GM18861 (cell line): Measurements from ENCODE around the gene ZNF329.

ENCODE experiments used
- ATAC-seq: cut with Tn5 transposase; IDR thresholded peaks from one replicate; pipeline ENCODE4 v1.9.1; 2021; ENCODE audit not compliant: unreplicated experiment

Gene ZNF329

GRCh38 chr19:58118979-58119733 lies 31.4 kb downstream of the ZNF329 start:
- no peak for ATAC-seq

GRCh38 chr19:58117841-58118575 lies 32.6 kb downstream of the ZNF329 start:
- ATAC-seq, result no peak

- no peak for ATAC-seq
Measured at GRCh38 chr19:58108546-58108817, 42.1 kb downstream of the ZNF329 start.

GRCh38 chr19:58107778-58108545 lies 42.6 kb downstream of the ZNF329 start:
- no peak for ATAC-seq

GRCh38 chr19:58098682-58098998 lies 51.9 kb downstream of the ZNF329 start:
- ATAC-seq, result no peak

GRCh38 chr19:58097781-58098681 lies 52.6 kb downstream of the ZNF329 start, which contains the start of gene ZSCAN18:
ZSCAN18 (minus strand) TSS chr19:58098231; CDS start chr19:58090267, 7,964 bp downstream.
- no peak for ATAC-seq

GRCh38 chr19:58097349-58097748 lies 53.2 kb downstream of the ZNF329 start:
- ATAC-seq, result no peak

GRCh38 chr19:58096884-58097283 lies 53.7 kb downstream of the ZNF329 start:
- ATAC-seq, result no peak

GRCh38 chr19:58095328-58095727 lies 55.3 kb downstream of the ZNF329 start:
- ATAC-seq, result no peak

- ATAC-seq, result no peak
Measured at GRCh38 chr19:58093071-58093470, 57.5 kb downstream of the ZNF329 start.

- ATAC-seq, result no peak
Measured at GRCh38 chr19:58091251-58091995, 59.2 kb downstream of the ZNF329 start.

- no peak for ATAC-seq
Measured at GRCh38 chr19:58089846-58090245, 60.7 kb downstream of the ZNF329 start.

- ATAC-seq, result no peak
Measured at GRCh38 chr19:58088521-58089052, 62.0 kb downstream of the ZNF329 start.

- ATAC-seq, result no peak
Measured at GRCh38 chr19:58086825-58087710, 63.5 kb downstream of the ZNF329 start.

GRCh38 chr19:58085348-58085875 lies 65.2 kb downstream of the ZNF329 start:
- ATAC-seq, result no peak

GRCh38 chr19:58084596-58085347 lies 65.8 kb downstream of the ZNF329 start:
- no peak for ATAC-seq

GRCh38 chr19:58083021-58083420 lies 67.6 kb downstream of the ZNF329 start:
- ATAC-seq, result no peak

- no peak for ATAC-seq
Measured at GRCh38 chr19:58079792-58080191, 70.8 kb downstream of the ZNF329 start.
